ENCODE results near the gene EIF4G2.

DNA sequence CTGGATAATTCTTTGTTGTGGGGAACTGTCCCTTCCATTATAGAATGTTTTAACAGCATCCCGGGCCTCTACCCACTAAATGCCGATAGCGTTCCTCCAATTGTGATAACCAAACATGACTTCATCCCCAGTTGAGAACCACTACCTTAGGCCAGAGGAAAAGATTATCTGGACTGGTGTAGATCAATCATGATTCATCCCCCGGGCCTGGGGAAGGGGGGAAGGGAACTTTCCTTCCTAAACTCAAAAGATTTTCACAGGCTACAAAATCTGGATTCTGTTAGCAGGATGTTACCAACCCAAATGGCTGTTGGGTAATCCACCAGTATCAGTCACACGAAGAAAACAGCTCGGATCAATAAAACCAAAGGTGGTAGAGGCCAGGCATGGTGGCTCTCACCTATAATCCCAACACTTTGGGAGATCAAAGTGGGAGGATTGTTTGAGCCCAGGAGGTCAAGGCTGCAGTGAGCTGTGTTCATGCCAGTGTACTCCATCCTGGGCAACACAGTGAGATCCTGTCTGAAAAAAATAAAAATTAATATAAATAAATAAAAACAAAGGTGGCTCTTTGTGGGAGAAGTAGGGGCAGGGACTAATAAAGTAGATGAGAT, 47.5 kb downstream of the EIF4G2 start:
- TF ChIP-seq, protein P1, sequence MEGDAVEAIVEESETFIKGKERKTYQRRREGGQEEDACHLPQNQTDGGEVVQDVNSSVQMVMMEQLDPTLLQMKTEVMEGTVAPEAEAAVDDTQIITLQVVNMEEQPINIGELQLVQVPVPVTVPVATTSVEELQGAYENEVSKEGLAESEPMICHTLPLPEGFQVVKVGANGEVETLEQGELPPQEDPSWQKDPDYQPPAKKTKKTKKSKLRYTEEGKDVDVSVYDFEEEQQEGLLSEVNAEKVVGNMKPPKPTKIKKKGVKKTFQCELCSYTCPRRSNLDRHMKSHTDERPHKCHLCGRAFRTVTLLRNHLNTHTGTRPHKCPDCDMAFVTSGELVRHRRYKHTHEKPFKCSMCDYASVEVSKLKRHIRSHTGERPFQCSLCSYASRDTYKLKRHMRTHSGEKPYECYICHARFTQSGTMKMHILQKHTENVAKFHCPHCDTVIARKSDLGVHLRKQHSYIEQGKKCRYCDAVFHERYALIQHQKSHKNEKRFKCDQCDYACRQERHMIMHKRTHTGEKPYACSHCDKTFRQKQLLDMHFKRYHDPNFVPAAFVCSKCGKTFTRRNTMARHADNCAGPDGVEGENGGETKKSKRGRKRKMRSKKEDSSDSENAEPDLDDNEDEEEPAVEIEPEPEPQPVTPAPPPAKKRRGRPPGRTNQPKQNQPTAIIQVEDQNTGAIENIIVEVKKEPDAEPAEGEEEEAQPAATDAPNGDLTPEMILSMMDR (IDR thresholded peaks at IDR 0.05): no peak
- no peak for TF ChIP-seq POLR2A (IDR thresholded peaks at IDR 0.05)

Data from right lobe of liver (tissue), 4 donors.